Astrocyte of the spinal cord (primary cell): ENCODE results near the gene PRRG3.

Experiments used
- DNase-seq: peaks from one replicate; pipeline ENCODE4 v3.0.0; 2011; ENCODE audit warnings: low read depth, low spot score
- H3K4me3 ChIP-seq: 2 replicates; pipeline ENCODE4 v1.5.1; 2011; ENCODE audit warnings: low read depth, mild to moderate bottlenecking, low read length, moderate library complexity
- CTCF ChIP-seq: IDR thresholded peaks from 2 replicates; pipeline ENCODE4 v1.5.1; 2012; ENCODE audit warnings: low read depth, mild to moderate bottlenecking, low read length, inconsistent platforms
- in situ Hi-C: cut with HindIII; loops from 2 replicates; pipeline ENCODE4 v1.10.0; 2017; ENCODE audit warnings: low sequenced_read_pairs

Gene PRRG3

GRCh38 chrX:151725338-151725614, 30.0 kb downstream of the PRRG3 start:
- no peak for DNase-seq
- in situ Hi-C loops = no loop called here
- TF ChIP-seq CTCF = no peak

GRCh38 chrX:151726751-151727150, 31.5 kb downstream of the PRRG3 start:
- TF ChIP-seq CTCF = no peak
- in situ Hi-C loops = no loop called here
- H3K4me3 ChIP-seq = no peak overlapping the region
- no peak for DNase-seq

More at GRCh38 chrX:151725338-151725614, 30.0 kb downstream of the PRRG3 start:
- no peak overlapping the region for H3K4me3 ChIP-seq

GRCh38 chrX:151727346-151727745, 32.1 kb downstream of the PRRG3 start:
- H3K4me3 ChIP-seq = no peak overlapping the region
- no peak for TF ChIP-seq CTCF
- DNase-seq = no peak
- in situ Hi-C loops = no loop called here

GRCh38 chrX:151729056-151729725, 33.9 kb downstream of the PRRG3 start:
- H3K4me3 ChIP-seq = no peak overlapping the region
- in situ Hi-C loops = no loop called here
- no peak for TF ChIP-seq CTCF
- DNase-seq = no peak

GRCh38 chrX:151734446-151734845, 39.2 kb downstream of the PRRG3 start, which contains the start of gene CNGA2:
Gene CNGA2 (plus strand): TSS chrX:151734746. CDS start chrX:151738484, 3,738 bp downstream.
- H3K4me3 ChIP-seq = no peak within 1 kb of the TSS
- in situ Hi-C loops = no loop called here
- TF ChIP-seq CTCF = no peak
- DNase-seq = no peak

- no peak for TF ChIP-seq CTCF
- in situ Hi-C loops = no loop called here
- DNase-seq = no peak
- H3K4me3 ChIP-seq = no peak overlapping the region
Measured at GRCh38 chrX:151735219-151735618, 40.0 kb downstream of the PRRG3 start.
